SH-SY5Y (cell line): ENCODE measurements around the gene OR10G8.

ENCODE experiments used
- GATA2 ChIP-seq: IDR thresholded peaks from 2 replicates; pipeline ENCODE4 v1.6.1; 2011; ENCODE audit warnings: mild to moderate bottlenecking, low read depth, low read length
- GATA3 ChIP-seq: IDR thresholded peaks from 2 replicates; pipeline ENCODE4 v1.6.1; 2011; ENCODE audit warnings: low read depth, mild to moderate bottlenecking, low read length, moderate library complexity

The OR10G8 gene

DNA sequence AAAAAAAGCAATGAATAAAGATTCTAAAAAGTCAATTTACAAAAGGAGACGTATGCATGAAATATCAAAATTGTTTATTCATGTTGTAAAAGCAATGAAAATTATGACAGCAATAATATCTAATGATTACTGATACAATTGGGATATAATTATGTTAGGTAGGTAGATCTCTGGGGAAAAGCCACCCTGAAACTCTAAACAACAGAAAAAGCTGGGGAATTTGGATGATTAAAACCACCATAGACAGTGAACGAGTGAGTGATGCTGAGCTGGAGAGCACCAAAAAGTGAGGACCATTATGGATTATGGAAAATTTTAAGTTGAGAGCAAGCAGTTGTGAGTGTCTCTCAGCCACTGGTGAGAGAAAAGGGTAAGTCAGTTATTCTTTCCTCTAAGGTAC, at the start of gene OR10G8:
OR10G8 (plus strand) TSS at position 301 of the 400 bp plus-strand sequence. CDS start 2,825 bp downstream, outside the sequence.
- TF ChIP-seq GATA2 (no peak), GATA3 (no peak)

DNA sequence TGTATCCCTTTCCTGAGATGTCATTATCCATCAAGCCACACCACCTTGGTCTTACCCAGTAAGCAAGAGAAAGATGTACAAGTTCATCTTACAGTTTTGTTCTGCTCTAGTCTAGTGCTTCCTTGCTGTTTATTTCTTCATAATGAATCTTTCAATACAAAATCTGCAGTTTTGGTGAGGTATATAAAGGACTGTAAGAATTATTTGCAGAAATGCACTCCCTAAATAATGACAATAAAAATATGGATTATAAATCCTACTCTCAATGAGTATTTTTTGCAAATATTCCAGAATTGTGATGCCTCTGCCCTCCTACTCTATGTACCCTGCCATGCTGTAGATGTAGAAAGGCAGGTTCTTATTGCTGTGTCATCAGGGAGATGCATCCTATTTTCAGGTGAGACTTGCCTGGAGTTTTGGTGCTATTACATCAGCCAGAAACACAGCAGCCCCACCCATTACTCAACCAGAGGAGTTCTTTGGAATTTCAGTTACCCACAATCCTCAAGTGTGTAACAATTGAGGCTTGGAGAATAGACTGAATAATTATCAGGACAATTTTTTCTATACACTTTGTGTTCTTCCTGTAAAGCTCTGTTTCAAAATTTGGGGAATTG, 48.8 kb upstream of the OR10G8 start, which contains the start of gene OR10S1:
OR10S1 (minus strand) TSS at position 51 of the 617 bp plus-strand sequence. CDS start 117 bp downstream, outside the sequence.
- TF ChIP-seq GATA3 = no peak
- TF ChIP-seq GATA2 = no peak

- TF ChIP-seq GATA2 (no peak), GATA3 (no peak)
Measured at GRCh38 chr11:123979311-123979710, 47.3 kb upstream of the OR10G8 start.

DNA sequence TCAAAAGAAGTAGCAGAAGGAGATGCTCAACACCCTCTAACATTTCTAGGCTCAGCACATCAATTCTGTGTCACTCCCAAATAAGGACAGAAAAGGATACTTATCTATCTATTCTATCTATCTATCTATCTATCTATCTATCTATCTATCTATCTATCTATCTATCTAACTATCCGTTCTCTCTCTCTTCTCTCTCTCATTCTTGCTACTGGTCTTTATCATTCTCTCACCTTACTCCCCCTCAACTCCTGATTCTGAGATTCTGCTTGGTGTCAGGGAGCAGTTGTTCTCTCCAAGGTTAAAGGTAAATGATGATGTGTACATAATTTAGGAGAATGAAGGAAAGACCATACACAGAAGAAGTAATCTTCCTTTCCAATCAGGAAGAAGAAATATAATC, 31.5 kb upstream of the OR10G8 start, which contains the start of gene OR10G6:
OR10G6 (minus strand) TSS at position 43 of the 400 bp plus-strand sequence; CDS start at position 43, 0 bp downstream.
- TF ChIP-seq GATA3 = no peak
- TF ChIP-seq GATA2 = no peak

DNA sequence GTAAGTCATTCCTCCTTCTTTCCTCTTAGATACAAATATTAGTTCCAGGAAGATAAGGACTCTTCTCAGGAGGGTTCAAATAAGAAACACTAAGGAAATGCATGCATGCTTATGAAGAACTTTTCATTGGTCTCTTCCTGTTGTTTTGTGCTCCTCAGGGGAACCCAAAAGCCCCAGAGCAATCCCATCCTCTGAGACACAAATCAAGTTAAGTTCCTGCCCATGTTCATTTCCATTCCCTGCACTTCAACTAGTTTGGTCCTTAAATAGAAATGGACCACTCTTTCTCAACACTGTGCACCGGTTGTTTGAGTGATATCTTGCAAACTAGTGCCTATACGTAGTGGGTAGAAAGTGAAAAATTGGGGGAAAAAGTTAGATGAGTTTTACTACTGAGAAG, 13.9 kb upstream of the OR10G8 start, which contains the start of gene OR10G4:
OR10G4 (plus strand) TSS at position 301 of the 400 bp plus-strand sequence. CDS start 2,578 bp downstream, outside the sequence.
- TF ChIP-seq GATA3 (no peak), GATA2 (no peak)

DNA sequence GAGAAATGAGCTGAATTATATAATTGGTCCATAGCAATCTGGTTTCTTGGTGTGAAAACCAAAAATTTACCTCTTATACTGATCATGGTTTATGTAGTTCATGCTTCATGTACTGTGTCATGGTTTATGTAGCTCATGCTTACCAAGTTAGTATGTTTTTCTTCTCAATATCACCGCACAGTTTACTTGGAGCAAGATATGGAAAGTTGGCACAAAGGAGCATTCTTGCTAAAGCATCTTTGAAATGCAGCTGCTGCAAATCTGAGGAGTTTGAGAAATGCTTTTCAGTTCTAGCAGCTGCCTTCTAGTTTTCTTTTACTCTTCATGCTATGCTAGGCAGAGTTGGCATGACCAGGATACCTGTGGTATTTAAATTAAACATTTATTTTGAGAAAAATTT, 10.1 kb downstream of the OR10G8 start:
- TF ChIP-seq GATA2 (no peak), GATA3 (no peak)

DNA sequence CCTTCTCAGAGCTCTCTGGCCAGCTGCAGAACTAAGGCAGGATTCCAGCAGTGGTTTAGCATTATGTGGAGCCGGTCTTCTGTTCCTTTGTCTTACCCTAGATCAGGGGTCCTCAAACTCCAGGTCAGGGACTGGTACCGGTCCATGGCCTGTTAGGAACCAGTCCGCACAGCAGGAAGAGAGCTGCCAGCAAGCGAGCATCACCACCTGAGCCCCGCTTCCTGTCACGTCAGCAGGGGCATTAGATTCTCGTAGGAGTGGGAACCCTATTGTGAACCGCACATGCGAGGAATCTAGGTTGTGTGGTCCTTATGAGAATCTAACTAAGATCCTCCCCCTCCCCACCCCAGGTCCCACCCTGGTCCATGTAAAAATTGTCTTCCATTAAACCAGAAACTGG, 13.0 kb downstream of the OR10G8 start:
- TF ChIP-seq GATA3 (no peak), GATA2 (no peak)

GRCh38 chr11:124041254-124041653, 14.7 kb downstream of the OR10G8 start, which contains the start of gene OR10G7:
Gene OR10G7 (minus strand): TSS chr11:124041325. CDS start chr11:124039001, 2,324 bp downstream.
- TF ChIP-seq GATA3 (no peak), GATA2 (no peak)

GRCh38 chr11:124043420-124043819, 16.8 kb downstream of the OR10G8 start:
- TF ChIP-seq GATA3 = no peak
- TF ChIP-seq GATA2 = no peak

DNA sequence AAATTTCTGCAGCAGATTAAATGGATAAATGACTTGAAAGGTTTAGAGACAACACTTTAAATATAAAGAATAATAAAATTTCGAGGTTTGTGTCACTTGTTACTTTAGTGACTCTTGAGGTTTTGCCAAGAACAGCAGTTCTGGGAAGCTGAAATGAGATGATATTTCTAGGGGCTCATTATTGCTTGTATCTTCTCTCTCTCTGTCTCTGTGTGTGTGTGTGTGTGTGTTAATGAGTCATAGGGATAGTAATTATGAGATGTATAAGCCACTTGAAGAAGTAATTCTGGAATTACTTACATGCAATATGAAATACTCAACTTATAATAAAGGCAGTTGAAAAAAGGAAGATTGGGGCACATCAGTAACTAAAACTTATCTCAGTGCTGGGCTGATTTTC, 24.1 kb downstream of the OR10G8 start:
- TF ChIP-seq GATA2 = no peak
- no peak for TF ChIP-seq GATA3

GRCh38 chr11:124052966-124053365, 26.4 kb downstream of the OR10G8 start:
- TF ChIP-seq GATA2 (no peak), GATA3 (no peak)

DNA sequence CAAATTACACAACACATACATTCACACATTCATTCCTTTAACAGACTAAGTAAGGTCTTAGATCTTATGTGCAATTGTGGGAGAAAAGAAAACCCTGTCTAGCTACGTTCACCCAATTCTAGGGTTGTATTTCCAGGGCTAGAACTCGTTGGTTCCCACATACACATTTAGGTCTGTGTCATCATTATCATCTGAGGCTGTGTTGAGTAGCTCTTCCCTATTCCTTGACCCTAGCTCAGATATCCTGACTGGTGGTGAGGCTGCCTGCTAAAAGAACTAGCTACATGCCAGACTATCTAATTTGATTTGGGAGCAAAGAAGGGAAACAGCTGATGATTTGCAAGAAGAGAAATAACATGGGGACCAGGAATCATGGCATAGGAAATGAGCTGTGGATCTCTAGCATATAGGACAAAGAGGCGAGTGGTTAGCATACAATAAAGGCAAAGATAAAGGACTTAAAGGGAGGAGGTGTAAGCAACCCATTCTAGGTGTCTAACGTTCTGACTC, 42.1 kb downstream of the OR10G8 start:
- TF ChIP-seq GATA3 (no peak), GATA2 (no peak)

- TF ChIP-seq GATA3 (no peak), GATA2 (no peak)
Measured at GRCh38 chr11:124069429-124070401, 43.1 kb downstream of the OR10G8 start.

GRCh38 chr11:124070915-124071622, 44.5 kb downstream of the OR10G8 start:
- TF ChIP-seq GATA3 (no peak), GATA2 (no peak)

DNA sequence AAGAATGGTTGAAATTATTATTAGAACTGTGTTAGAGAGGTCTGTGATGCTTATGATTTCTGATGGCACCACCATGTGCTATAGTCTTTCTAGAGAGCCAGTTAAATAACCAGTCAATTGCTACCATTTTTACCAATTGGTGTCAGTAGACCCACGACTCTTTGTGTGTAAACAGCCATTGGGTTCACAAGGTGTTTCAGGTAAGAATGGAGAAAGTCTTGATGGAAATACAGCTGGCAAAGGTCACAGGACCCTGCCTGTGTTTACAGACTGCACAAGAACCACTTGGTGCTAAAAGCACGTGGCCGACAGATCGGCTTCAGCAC, 45.0 kb downstream of the OR10G8 start:
- TF ChIP-seq GATA2 = no peak
- TF ChIP-seq GATA3 = no peak
